Heart left ventricle (tissue), 16 donors: ENCODE results near the gene GOLGA6L26. TPM values are rescaled to one million over a fixed set of nuclear protein-coding genes. Genes with fewer than 3 reads are reported as not detected.
"Not testable (repeated sequence)": the region's sequence is repeated elsewhere in the genome, so short reads cannot be mapped to it uniquely, and the experiment has no call there.

Experiments used
- ATAC-seq, 4 donors: fragments of 200-7000 bp; cut with Tn5 transposase; one replicate each; pipeline ENCODE4 v1.9.1; 2020 to 2022; ENCODE audit warnings: moderate library complexity in 4 of 4, mild to moderate bottlenecking in 3 of 4, moderate number of reproducible peaks in 1 of 4
- DNase-seq, 5 donors: peaks; one replicate each; pipeline ENCODE4 v3.0.0-alpha.2; 2020
- H3K27ac ChIP-seq, 12 donors: fragments of 200-600 bp; sonication (generic) in 4 of 12; one replicate each; pipeline versions ENCODE4 v1.5.0 to v1.8.0; 2016 to 2022; ENCODE audit warnings: mild to moderate bottlenecking in 2 of 12
- H3K27me3 ChIP-seq, 9 donors: fragments of 200-600 bp; sonication (generic) in 2 of 9; one replicate each; pipeline versions ENCODE4 v1.5.1 to v1.8.0; 2016 to 2022; ENCODE audit warnings: mild to moderate bottlenecking in 3 of 9
- H3K36me3 ChIP-seq, 9 donors: fragments of 200-600 bp; sonication (generic) in 2 of 9; one replicate each; pipeline versions ENCODE4 v1.5.0 to v1.8.0; 2018 to 2022; ENCODE audit warnings: mild to moderate bottlenecking in 2 of 9
- H3K4me1 ChIP-seq, 12 donors: fragments of 200-600 bp; sonication (generic) in 4 of 12; one replicate each; pipeline versions ENCODE4 v1.5.0 to v1.8.0; 2016 to 2022; ENCODE audit warnings: mild to moderate bottlenecking in 3 of 12
- H3K4me3 ChIP-seq, 12 donors: fragments of 200-600 bp; sonication (generic) in 4 of 12; one replicate each; pipeline versions ENCODE4 v1.5.0 to v1.8.0; 2017 to 2022; ENCODE audit warnings: mild to moderate bottlenecking in 9 of 12, moderate library complexity in 4 of 12
- H3K9me3 ChIP-seq, 12 donors: fragments of 200-600 bp; sonication (generic) in 4 of 12; one replicate each; pipeline versions ENCODE4 v1.5.0 to v1.8.0; 2016 to 2022; ENCODE audit warnings: mild to moderate bottlenecking in 1 of 12
- WGBS, 4 donors: extraction: QIAGEN DNeasy Blood & Tissue Kit in 2 of 4; methylation state at CpG; one replicate each; pipeline versions ENCODE4 v1.1.5 to v1.1.7; 2013 to 2018; 5-methylcytosine and 5-hydroxymethylcytosine counted together
- intact Hi-C, 10 donors: fragments of 100-400 bp; cut with DNase I; formaldehyde crosslinking; loops; one replicate each; pipeline versions ENCODE4 v1.11.1 to v1.14.2; 2022
- polyA plus RNA-seq, 2 donors: library from polyadenylated mRNA; stranded (reverse); fragments of 200-250 nt; gene quantifications; one replicate each; pipeline ENCODE4 v1.2.3, GENCODE V29; 2013
- total RNA-seq, 9 donors: library from RNA; depleted of rRNA in 2 of 9; stranded (reverse); fragments of >200 nt in 2 of 9; fragmentation: NEBNext Ultra II Directional in 3 of 9; extraction: Animal tissue kit (Norgen Biotek cat#: 25700) in 3 of 9; gene quantifications; one replicate each; pipeline versions ENCODE4 v1.1.0 to v1.2.4, GENCODE V29; 2016 to 2023
- donor health status: ischemic (EF 13 %, LVEDD 7.1; RV severe dilation, severe dysfunction).
- donor health status: healthy with polysubstance abuse.
- donor health status: DM: no; HTN: yes; CAD: no.
- donor health status: DM: no; HTN: no; CAD: no.
- donor health status: ischemic (EF 25% LVEDD 6.9; RV normal size, moderate dysfunction).
- donor health status: ischemic (EF 25% LVEDD 5.7; RV mildly dilated, moderate dysfunction).
- donor health status: healthy.
- donor health status: DM: yes; HTN: yes; CAD: no.
- donor health status: ischemic (EF 35%, LVEDD 5.7; RV mildly dilated, moderate dysfunction).
- donor health status: nonischemic (EF 11% LVEDD 7.7; RV severe dilation, severe dysfunction).
- donor health status: DM: yes; HTN: yes; CAD: no.
- donor health status: PGD.
- donor health status: ischemic (EF 29% LVEDD 5.4; RV normal size, mild dysfunction).
- donor health status: nonischemic (EF 23%, LVEDD 6.1; RV moderate dilation, normal function).

GOLGA6L26 gene
- total and polyA plus RNA-seq, 11 donors: not detected

DNA sequence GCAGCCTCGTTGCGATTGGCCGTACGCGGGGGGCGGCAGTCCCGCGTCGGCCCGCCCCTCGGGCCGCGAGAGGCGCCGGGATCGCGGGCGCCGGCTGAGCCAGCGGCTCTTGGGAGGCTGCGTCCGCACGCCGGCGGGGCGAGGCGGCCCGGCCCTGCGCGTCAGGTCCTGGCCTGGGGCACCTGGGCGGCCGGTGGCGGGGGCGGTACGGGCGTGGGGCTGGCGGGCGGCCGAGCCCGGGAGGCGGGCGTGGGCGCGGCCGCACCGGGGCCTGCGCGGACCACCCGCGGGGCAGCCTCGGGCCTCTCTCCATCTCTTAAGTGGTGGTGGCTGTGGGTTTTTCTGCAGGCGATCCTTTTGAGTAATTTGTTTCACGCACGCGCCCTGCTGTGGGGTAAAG, 30.3 kb downstream of the GOLGA6L26 start:
- WGBS, 4 donors: 0 to 1% (median 0%) methylated on average over 23 to 43 of the region's 55 CpGs; no CpG with 5 or more reads in 1 of the 4 donors
- ATAC-seq: not testable (repeated sequence)
- peak; percentile 21 to 70 (median 38) for DNase-seq

DNA sequence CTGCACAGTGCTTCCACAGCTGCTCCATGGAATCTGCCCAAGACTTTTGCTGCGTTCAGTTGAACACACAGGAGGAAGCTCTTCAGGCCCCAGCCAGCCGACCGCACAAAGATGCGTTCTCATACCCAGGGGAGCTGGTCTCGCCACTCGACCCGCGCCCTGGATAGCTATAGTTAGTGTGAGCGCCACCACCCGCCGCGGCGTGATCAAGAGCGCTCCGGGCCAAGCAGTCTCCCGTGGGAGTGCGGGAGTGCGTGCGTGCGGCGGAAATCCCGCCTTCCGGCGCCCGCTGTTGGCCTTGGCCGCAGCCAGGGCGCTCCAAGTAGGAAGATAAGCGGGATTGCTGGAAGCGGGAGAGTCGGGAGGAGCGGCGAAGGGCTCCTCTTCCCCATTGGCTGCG, 30.8 kb downstream of the GOLGA6L26 start:
- Histone ChIP-seq H3K4me1 (peaks cover 0 to 23% (median 9%) of the 10 kb centered on the region in 12 donors), H3K36me3 (peaks cover 0 to 26% (median 3%) of the 10 kb centered on the region in 9 donors), H3K4me3 (peak overlapping the region in 9 of 12 donors; percentile 29 to 62 (median 41))
- no CpG with 5 or more reads among the region's 33 CpGs for WGBS, 4 donors
- DNase-seq, intact Hi-C loops, H3K27me3 ChIP-seq, H3K27ac ChIP-seq, H3K9me3 ChIP-seq: not testable (repeated sequence)
- ATAC-seq: peak in 1 of 4 donors; percentile 53

More for the DNA sequence above, 30.3 kb downstream of the GOLGA6L26 start:
- H3K4me1 ChIP-seq: peaks cover 0 to 23% (median 9%) of the 10 kb centered on the region in 12 donors
- peaks cover 0 to 30% (median 6%) of the 10 kb centered on the region in 9 donors for H3K36me3 ChIP-seq
- peak overlapping the region; percentile 10 to 63 (median 54) for H3K4me3 ChIP-seq
- H3K27me3 ChIP-seq, H3K9me3 ChIP-seq, intact Hi-C loops: not testable (repeated sequence)
- peak overlapping the region in 7 of 12 donors; percentile 38 to 66 (median 57) for H3K27ac ChIP-seq

Other genes with a start within 250 kb of the GOLGA6L26 start
- not detected for gene GOLGA6L1, start 197.4 kb downstream of the GOLGA6L26 start, total RNA-seq
- gene GOLGA6L1, start 197.4 kb downstream of the GOLGA6L26 start, polyA plus RNA-seq: not detected
- 1 to 10 TPM in 1 of 9 donors, under 1 TPM in 6, not detected in 2; 0.12 to 1.2 (median 0.39) TPM for gene GOLGA8S, start 20.6 kb upstream of the GOLGA6L26 start, total RNA-seq
- under 1 TPM; 0.01 to 0.30 TPM for gene GOLGA8S, start 20.6 kb upstream of the GOLGA6L26 start, polyA plus RNA-seq
- not detected for gene GOLGA6L2, start 113.0 kb upstream of the GOLGA6L26 start, total RNA-seq
- gene GOLGA6L2, start 113.0 kb upstream of the GOLGA6L26 start, polyA plus RNA-seq: not detected
- under 1 TPM in 3 of 9 donors, not detected in 6; 0.13 to 0.45 (median 0.33) TPM for gene MKRN3, start 231.5 kb upstream of the GOLGA6L26 start, total RNA-seq
- under 1 TPM; 0.11 to 0.19 TPM for gene MKRN3, start 231.5 kb upstream of the GOLGA6L26 start, polyA plus RNA-seq